ENCODE measurements around the gene YIF1A.

Gene YIF1A

GRCh38 chr11:66242095-66242765 lies 46.7 kb downstream of the YIF1A start:
- DNase-seq, result no peak

DNA sequence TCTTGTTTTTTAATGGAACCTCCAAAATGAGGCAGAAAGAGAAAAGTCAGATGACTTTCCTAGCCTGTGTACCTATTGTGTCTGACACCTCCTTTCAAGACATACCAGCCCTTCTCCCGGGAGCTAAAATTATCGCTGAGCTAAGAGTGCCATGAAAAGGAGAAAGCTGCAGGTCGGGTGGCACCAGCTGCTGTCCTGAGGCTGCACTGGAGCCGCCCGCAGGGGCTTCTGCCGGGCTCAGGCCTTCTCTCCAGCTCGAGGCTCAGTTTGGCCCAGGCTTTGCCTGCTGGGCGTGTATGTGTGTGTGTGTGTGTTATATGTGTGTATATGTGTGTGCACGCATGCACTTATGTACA lies 48.2 kb downstream of the YIF1A start:
- no peak for DNase-seq

GRCh38 chr11:66239998-66240780 lies 48.8 kb downstream of the YIF1A start:
- no peak for DNase-seq

DNA sequence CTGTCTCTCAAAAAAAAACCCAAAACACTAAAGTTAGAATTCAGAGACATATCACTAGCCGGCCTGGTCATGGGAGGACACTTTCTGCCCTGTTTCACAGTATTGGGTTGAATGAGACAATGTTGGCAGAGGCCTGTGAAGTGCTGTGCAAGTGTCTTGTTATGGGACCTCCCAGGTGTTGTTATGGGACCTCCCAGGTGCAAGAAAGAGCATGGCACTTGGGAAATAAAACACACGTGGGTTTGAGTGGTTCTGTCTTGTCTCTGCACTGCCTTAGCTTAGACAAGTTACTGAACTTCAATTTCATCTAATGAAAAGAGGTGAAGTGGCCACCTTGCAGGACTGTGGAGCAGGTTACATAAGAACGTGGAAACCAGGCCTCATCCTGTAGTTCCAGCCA lies 49.4 kb downstream of the YIF1A start:
- DNase-seq, result no peak

DNA sequence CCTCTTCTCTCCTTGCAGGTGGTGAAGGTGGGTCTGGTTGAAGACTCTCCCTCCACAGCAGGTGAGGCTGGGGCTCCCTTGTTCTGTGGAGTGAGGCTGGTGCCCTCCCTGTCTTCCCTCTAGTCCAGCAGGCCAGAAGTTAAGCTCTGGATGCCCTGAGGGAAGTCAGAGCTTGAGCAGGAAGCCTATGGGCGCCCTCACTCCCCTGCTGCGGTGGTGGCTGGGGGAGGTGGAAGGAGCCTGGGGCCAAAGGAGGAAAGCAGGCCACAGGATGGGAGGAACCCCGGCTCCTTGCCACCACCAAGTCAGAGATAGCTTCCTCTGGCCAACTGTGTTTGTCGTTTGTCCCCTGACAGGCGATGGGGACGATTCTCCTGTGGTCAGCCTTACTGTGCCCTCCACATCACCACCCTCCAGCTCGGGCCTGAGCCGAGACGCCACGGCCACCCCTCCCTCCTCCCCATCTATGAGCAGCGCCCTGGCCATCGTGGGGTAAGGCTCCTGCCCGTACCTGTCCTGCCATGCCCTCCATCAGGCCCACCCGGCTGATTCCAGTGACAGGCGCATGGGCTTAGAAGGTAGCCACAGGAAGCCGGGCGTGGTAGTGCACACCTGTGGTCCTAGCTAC lies 50.0 kb downstream of the YIF1A start:
- DNase-seq, result no peak

- no peak for DNase-seq
Observed at GRCh38 chr11:66237867-66238266, 51.1 kb downstream of the YIF1A start.

DNA sequence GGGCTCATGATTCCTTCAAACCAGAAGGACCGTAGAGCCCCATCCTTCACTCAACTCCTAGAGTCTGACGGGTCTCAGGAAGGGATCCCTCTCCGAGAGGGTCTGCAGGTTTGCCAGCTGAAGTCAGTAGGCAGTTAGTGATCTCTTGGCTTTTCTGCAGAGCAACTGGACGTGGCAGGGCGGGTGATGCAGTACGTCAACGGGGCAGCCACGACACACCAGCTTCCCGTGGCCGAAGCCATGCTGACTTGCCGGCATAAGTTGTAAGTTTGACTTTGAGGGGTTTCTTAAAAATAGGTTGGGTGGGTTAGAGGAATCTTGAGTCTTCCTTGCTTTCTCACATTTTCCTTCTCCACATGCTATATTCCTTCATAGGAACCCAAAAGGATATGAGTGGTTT lies 53.8 kb downstream of the YIF1A start:
- DNase-seq, result no peak
